GM13976 (cell line): ENCODE data around the gene RNF7.

ENCODE experiments used
- DNase-seq: peaks from one replicate; pipeline ENCODE4 v3.0.0; 2012; ENCODE audit warnings: low spot score
- CTCF ChIP-seq: IDR thresholded peaks from 2 replicates; pipeline ENCODE4 v1.5.1; 2012; ENCODE audit warnings: borderline replicate concordance, mild to moderate bottlenecking; ENCODE audit not compliant: insufficient read depth; ENCODE audit errors: extremely low read depth, missing control alignments, control extremely low read depth
- in situ Hi-C: fragments of 300-500 bp; cut with MboI; formaldehyde crosslinking; loops from one replicate; pipeline ENCODE4 v1.12.0; 2022; ENCODE audit warnings: low sequenced_read_pairs, mixed read lengths, inconsistent platforms; ENCODE audit not compliant: unreplicated experiment

The RNF7 gene

GRCh38 chr3:141708367-141708766, 29.7 kb upstream of the RNF7 start:
- no peak for TF ChIP-seq CTCF
- in situ Hi-C loops: no loop called here
- no peak for DNase-seq

- in situ Hi-C loops: no loop called here
- no peak for DNase-seq
- TF ChIP-seq CTCF: no peak
These were observed 28.9 kb upstream of the RNF7 start for GRCh38 chr3:141709126-141709770.

GRCh38 chr3:141710121-141710520, 28.0 kb upstream of the RNF7 start:
- no peak for DNase-seq
- in situ Hi-C loops: no loop called here
- TF ChIP-seq CTCF: no peak

- DNase-seq: no peak
- TF ChIP-seq CTCF: no peak
- in situ Hi-C loops: no loop called here
These were observed 27.0 kb upstream of the RNF7 start for GRCh38 chr3:141710888-141711616.

- no peak for TF ChIP-seq CTCF
These were observed 23.4 kb upstream of the RNF7 start for GRCh38 chr3:141714671-141715070.

GRCh38 chr3:141722081-141722480, 16.0 kb upstream of the RNF7 start:
- TF ChIP-seq CTCF: no peak
- DNase-seq: no peak
- in situ Hi-C loops: no loop called here

More at GRCh38 chr3:141714671-141715070, 23.4 kb upstream of the RNF7 start:
- no peak for DNase-seq
- in situ Hi-C loops: no loop called here
